CD4-positive, alpha-beta memory T cell (primary cell): ENCODE results near the gene ANKRD36C. TPM values are rescaled to one million over a fixed set of nuclear protein-coding genes. Genes with fewer than 3 reads are reported as not detected.
"Not testable (repeated sequence)": the region's sequence is repeated elsewhere in the genome, so short reads cannot be mapped to it uniquely, and the experiment has no call there.

Experiments
- CTCF ChIA-PET: fragments of 350-600 bp; sonication (Branson Sonifier 250); formaldehyde crosslinking; loops from one replicate; lab custom pipeline; 2021; ENCODE audit warnings: inconsistent platforms; ENCODE audit not compliant: partially characterized antibody; lab: Charles Lee
- POLR2A ChIA-PET: fragments of 350-600 bp; sonication (Branson Sonifier 250); formaldehyde crosslinking; loops from one replicate; lab custom pipeline; 2021; ENCODE audit not compliant: partially characterized antibody; lab: Charles Lee
- DNase-seq, 5 donors: peaks; one replicate each; pipeline versions ENCODE4 v3.0.0 to v3.0.0-alpha.2; 2020 to 2022; ENCODE audit warnings: mixed read lengths in 1 of 5
- H3K27ac ChIP-seq: one replicate; pipeline ENCODE4 v1.7.0; 2013; ENCODE audit warnings: low read depth, low read length
- H3K27me3 ChIP-seq: 2 replicates; pipeline ENCODE4 v1.7.0; 2013; ENCODE audit warnings: mild to moderate bottlenecking, low read length, moderate library complexity; ENCODE audit not compliant: insufficient read depth
- H3K36me3 ChIP-seq: 2 replicates; pipeline ENCODE4 v1.7.0; 2013; ENCODE audit warnings: mild to moderate bottlenecking, low read length, moderate library complexity; ENCODE audit not compliant: insufficient read depth
- H3K4me1 ChIP-seq: 2 replicates; pipeline ENCODE4 v1.7.0; 2013; ENCODE audit warnings: mild to moderate bottlenecking, low read length, moderate library complexity; ENCODE audit not compliant: insufficient read depth
- H3K4me3 ChIP-seq, 2 donors: one replicate each; pipeline ENCODE4 v1.7.0; 2013; ENCODE audit warnings: low read length in 2 of 2, mild to moderate bottlenecking in 1 of 2
- H3K9me3 ChIP-seq, 2 donors: one replicate each; pipeline ENCODE4 v1.7.0; 2013; ENCODE audit warnings: low read length in 2 of 2, control low read depth in 1 of 2; ENCODE audit not compliant: control insufficient read depth in 1 of 2
- H3K27ac Mint-ChIP-seq, 7 donors: one replicate each; pipeline ENCODE4 v1.8.0; 2020 to 2021; ENCODE audit warnings: mixed read lengths in 7 of 7, mild to moderate bottlenecking in 6 of 7, inconsistent platforms in 3 of 7, moderate library complexity in 3 of 7
- H3K27me3 Mint-ChIP-seq, 2 donors: one replicate each; pipeline ENCODE4 v1.8.0; 2020 to 2021; ENCODE audit warnings: mixed read lengths in 2 of 2
- H3K36me3 Mint-ChIP-seq, 2 donors: one replicate each; pipeline ENCODE4 v1.8.0; 2020 to 2021; ENCODE audit warnings: mixed read lengths in 2 of 2, inconsistent platforms in 1 of 2, mild to moderate bottlenecking in 1 of 2
- H3K4me1 Mint-ChIP-seq, 4 donors: one replicate each; pipeline ENCODE4 v1.8.0; 2020 to 2021; ENCODE audit warnings: mixed read lengths in 4 of 4, mild to moderate bottlenecking in 1 of 4
- H3K4me3 Mint-ChIP-seq, 8 donors: one replicate each; pipeline ENCODE4 v1.8.0; 2020 to 2021; ENCODE audit warnings: mixed read lengths in 8 of 8, mild to moderate bottlenecking in 7 of 8, moderate library complexity in 6 of 8, inconsistent platforms in 3 of 8
- H3K9me3 Mint-ChIP-seq, 8 donors: one replicate each; pipeline ENCODE4 v1.8.0; 2020 to 2021; ENCODE audit warnings: mixed read lengths in 8 of 8, mild to moderate bottlenecking in 5 of 8, inconsistent platforms in 3 of 8, moderate library complexity in 1 of 8
- intact Hi-C: fragments of 100-400 bp; cut with micrococcal nuclease; formaldehyde crosslinking; loops from one replicate; pipeline ENCODE4 v1.15.1; 2023
- polyA plus RNA-seq, 2 donors: library from polyadenylated mRNA; unstranded; fragments of 300-500 nt; fragmentation: Illumina TruSeq; gene quantifications; one replicate each; pipeline ENCODE4 v1.2.3, GENCODE V29; 2021
- total RNA-seq, 2 experiments: library from RNA; stranded (reverse); gene quantifications; one replicate each; pipeline ENCODE4 v1.2.3, GENCODE V29; 2021

ANKRD36C gene
- total and polyA plus RNA-seq, 4 experiments from 2014 or later, result 6.8 to 93.4 (median 57.3) TPM

- Histone ChIP-seq H3K4me3 (no peak overlapping the region), H3K36me3 (no peaks in the 10 kb centered on the region), H3K9me3 (no peaks in the 10 kb centered on the region), H3K27ac (no peak overlapping the region), H3K27me3 (no peaks in the 10 kb centered on the region), H3K4me1 (no peaks in the 10 kb centered on the region)
- no peak for DNase-seq
- ChIA-PET POLR2A (no interaction called here), CTCF (no interaction called here)
- Mint-ChIP-seq H3K4me1 (peaks cover 0 to 3% (median 2%) of the 10 kb centered on the region in 4 donors), H3K27me3 (no peaks in the 10 kb centered on the region), H3K4me3 (no peak overlapping the region), H3K36me3 (no peaks in the 10 kb centered on the region), H3K9me3 (peaks cover 0 to 2% (median 0%) of the 10 kb centered on the region in 8 donors), H3K27ac (no peak overlapping the region)
- intact Hi-C loops, result loop anchor here (10.0 kb wide), 2 partner anchors 90 to 150 kb away; partner anchors contain the start of gene ADRA2B
Measured at GRCh38 chr2:96024336-96025193, 32.9 kb upstream of the ANKRD36C start.

- H3K4me3 Mint-ChIP-seq, H3K9me3 Mint-ChIP-seq, H3K4me3 ChIP-seq, H3K27me3 ChIP-seq, H3K27ac ChIP-seq, H3K9me3 ChIP-seq, H3K27me3 Mint-ChIP-seq, H3K36me3 ChIP-seq, H3K36me3 Mint-ChIP-seq, H3K4me1 Mint-ChIP-seq, H3K4me1 ChIP-seq, POLR2A ChIA-PET, DNase-seq, H3K27ac Mint-ChIP-seq: not testable (repeated sequence)
- intact Hi-C loops, result loop anchor here (10.0 kb wide), 2 partner anchors 91 to 151 kb away; partner anchors contain the start of gene ADRA2B
- CTCF ChIA-PET, result interaction anchor here (1.9 kb wide), 1 partner anchor 151 kb away, joined by 11 read pairs; no protein-coding TSS in a partner anchor
Measured at GRCh38 chr2:96023701-96024100, 32.1 kb upstream of the ANKRD36C start.

- not testable (repeated sequence) for H3K27me3 ChIP-seq, H3K9me3 ChIP-seq, H3K27ac ChIP-seq, H3K36me3 Mint-ChIP-seq, H3K27me3 Mint-ChIP-seq, H3K4me1 ChIP-seq, H3K4me3 ChIP-seq, H3K4me1 Mint-ChIP-seq, H3K9me3 Mint-ChIP-seq, H3K4me3 Mint-ChIP-seq, H3K36me3 ChIP-seq
- CTCF ChIA-PET, result interaction anchor here (0.6 to 2.1 kb wide), 9 partner anchors 50 to 482 kb away, joined by 3 to 11 read pairs (median 4); partner anchors contain the start of genes ADRA2B and ASTL
- peak; percentile 63 to 73 (median 64) for DNase-seq
- POLR2A ChIA-PET, result interaction anchor here (1.0 kb wide), 1 partner anchor 94 kb away, joined by 3 read pairs; no protein-coding TSS in a partner anchor
- H3K27ac Mint-ChIP-seq, result peak overlapping the region in 3 of 7 donors; percentile 12 to 25 (median 24)
- intact Hi-C loops, result loop anchor here (10.0 kb wide), 2 partner anchors 92 to 152 kb away; partner anchors contain the start of gene ADRA2B
Measured at GRCh38 chr2:96022701-96023447, 31.2 kb upstream of the ANKRD36C start.

GRCh38 chr2:96022126-96022525, 30.5 kb upstream of the ANKRD36C start:
- POLR2A ChIA-PET, result interaction anchor here (1.0 kb wide), 1 partner anchor 95 kb away, joined by 3 read pairs; no protein-coding TSS in a partner anchor
- not testable (repeated sequence) for H3K9me3 ChIP-seq, H3K9me3 Mint-ChIP-seq, H3K36me3 Mint-ChIP-seq, H3K4me3 ChIP-seq, H3K4me1 Mint-ChIP-seq, H3K27ac Mint-ChIP-seq, H3K4me1 ChIP-seq, DNase-seq, H3K36me3 ChIP-seq, H3K27me3 Mint-ChIP-seq, H3K4me3 Mint-ChIP-seq, H3K27ac ChIP-seq, H3K27me3 ChIP-seq
- intact Hi-C loops, result loop anchor here (10.0 kb wide), 2 partner anchors 93 to 153 kb away; partner anchors contain the start of gene ADRA2B
- CTCF ChIA-PET, result interaction anchor here (0.6 to 2.1 kb wide), 9 partner anchors 50 to 482 kb away, joined by 3 to 11 read pairs (median 4); partner anchors contain the start of genes ADRA2B and ASTL

GRCh38 chr2:96021142-96021541, 29.5 kb upstream of the ANKRD36C start:
- H3K9me3 ChIP-seq, H3K27me3 ChIP-seq, H3K4me3 ChIP-seq, H3K4me3 Mint-ChIP-seq, H3K27ac ChIP-seq, POLR2A ChIA-PET, H3K4me1 Mint-ChIP-seq, H3K4me1 ChIP-seq, H3K36me3 Mint-ChIP-seq, H3K27ac Mint-ChIP-seq, H3K9me3 Mint-ChIP-seq, H3K36me3 ChIP-seq, DNase-seq, H3K27me3 Mint-ChIP-seq: not testable (repeated sequence)
- intact Hi-C loops, result loop anchor here (10.0 kb wide), 2 partner anchors 94 to 154 kb away; partner anchors contain the start of gene ADRA2B
- CTCF ChIA-PET, result interaction anchor here (2.1 kb wide), 1 partner anchor 97 kb away, joined by 11 read pairs; no protein-coding TSS in a partner anchor

GRCh38 chr2:96019909-96020590, 28.4 kb upstream of the ANKRD36C start:
- H3K27me3 ChIP-seq, H3K27me3 Mint-ChIP-seq, DNase-seq, H3K4me3 ChIP-seq, H3K9me3 Mint-ChIP-seq, H3K4me1 ChIP-seq, H3K9me3 ChIP-seq, POLR2A ChIA-PET, H3K27ac Mint-ChIP-seq, H3K27ac ChIP-seq, H3K36me3 ChIP-seq, H3K4me3 Mint-ChIP-seq, CTCF ChIA-PET, H3K36me3 Mint-ChIP-seq, H3K4me1 Mint-ChIP-seq: not testable (repeated sequence)
- intact Hi-C loops, result loop anchor here (10.0 kb wide), 2 partner anchors 95 to 155 kb away; partner anchors contain the start of gene ADRA2B
